ENCODE measurements around the gene FAM107B.
"Not testable (repeated sequence)": the region's sequence is repeated elsewhere in the genome, so short reads cannot be mapped to it uniquely, and the experiment has no call there.

FAM107B gene

DNA sequence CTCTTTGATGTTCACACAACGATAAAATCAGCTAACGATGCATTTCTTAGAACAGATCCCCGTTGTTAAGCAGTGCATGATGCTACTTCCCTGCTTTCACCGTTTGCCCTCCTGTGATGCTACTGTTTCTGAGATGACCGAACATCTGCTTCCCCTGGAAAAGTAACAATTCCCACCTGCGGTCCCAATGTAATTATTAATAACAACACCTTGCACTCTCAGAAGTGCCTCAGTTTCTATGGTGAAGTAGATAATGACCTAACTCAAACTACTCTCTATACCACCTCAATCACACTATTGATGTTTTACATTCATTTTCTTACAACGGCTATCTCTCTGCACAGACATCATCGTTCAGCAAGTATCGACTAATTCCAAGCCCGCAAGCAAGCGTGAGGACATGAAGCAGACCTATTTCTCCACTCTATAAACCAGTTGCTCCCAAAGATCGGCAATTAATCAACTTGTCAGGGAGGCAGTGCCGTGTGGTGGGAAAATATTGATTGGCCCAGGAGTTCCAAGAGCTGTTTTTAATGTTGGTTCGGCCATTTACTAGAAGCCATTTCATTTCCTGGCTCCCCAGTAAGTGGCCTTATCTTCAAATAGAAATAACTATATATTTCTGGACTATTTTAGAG, 42.7 kb downstream of the FAM107B start:
- DNase-seq: no peak

DNA sequence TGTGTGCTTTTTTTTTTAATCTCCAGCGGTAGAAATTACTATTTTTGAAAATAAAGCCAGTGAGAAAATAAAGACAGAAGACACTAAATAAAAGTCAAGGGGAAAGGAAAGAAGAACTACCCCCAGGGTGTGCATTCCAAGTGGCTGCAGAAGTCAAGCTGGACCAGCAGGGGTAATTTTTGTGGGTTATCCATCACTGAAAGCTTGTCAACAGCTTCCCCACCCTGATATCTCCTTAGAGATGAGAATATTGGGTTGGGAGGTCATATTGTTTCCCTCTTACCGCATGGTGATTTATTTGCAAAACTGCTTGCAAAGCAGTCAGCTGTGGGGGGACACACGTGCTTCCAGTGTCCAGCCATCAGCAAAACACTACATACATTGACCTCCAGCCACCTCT, 46.4 kb downstream of the FAM107B start:
- DNase-seq: no peak

DNA sequence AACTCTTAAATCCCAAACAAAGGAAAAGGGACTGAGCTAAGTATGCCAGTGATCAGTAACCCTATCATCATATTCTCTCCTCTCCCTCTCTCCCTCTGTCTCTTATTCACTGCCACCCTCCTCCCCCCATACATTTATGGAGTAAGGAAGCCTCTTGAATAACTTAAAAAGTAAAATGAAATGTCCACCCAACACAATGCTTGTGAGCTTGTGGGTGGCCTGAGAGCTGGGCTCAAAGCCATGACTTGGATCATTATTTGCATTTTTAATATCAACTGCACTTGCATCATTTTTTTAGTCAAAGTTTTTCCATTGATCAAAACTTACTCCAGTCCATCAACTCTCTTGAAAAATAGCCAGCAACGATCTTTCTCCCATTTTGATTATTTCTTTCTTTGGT, 46.8 kb downstream of the FAM107B start:
- DNase-seq: no peak

DNA sequence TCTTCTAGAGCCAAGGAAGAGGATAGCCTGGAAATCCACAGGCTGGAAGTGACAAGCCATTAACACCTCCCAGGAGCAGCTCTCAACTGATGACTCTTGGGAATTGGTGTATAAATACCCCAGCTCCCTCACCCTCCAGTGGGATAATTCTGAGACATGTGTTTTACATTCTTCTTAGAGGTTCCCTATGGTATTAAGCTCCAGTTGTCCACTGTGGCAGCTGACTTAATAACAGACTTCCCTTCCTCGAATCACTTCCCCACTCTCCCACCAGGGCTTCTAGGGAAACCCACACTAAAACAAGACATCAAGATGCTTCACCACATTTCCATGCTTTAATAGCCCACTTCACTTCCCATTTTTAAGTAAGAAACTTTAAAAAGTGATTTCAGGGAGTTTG, 47.2 kb downstream of the FAM107B start:
- no peak for DNase-seq

DNA sequence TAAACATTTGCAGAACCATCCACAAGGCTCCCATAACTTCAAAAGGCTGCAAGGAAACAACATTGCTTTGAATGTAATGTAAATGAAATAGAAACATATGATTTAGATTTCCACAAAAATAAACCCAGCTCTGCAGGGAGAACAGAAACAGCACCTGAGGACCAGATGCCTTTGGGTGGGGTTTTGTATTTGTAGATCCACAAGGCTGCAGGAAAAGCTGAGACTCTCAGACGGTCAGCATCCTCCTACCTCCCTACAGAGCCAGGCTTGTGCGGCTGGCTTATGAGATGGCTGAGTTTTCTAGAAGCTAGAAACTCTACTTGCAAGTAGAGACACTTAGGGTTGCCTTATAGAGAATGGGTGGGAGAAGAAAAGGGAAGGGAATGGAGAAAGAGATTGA, 49.8 kb downstream of the FAM107B start:
- no peak for DNase-seq

DNA sequence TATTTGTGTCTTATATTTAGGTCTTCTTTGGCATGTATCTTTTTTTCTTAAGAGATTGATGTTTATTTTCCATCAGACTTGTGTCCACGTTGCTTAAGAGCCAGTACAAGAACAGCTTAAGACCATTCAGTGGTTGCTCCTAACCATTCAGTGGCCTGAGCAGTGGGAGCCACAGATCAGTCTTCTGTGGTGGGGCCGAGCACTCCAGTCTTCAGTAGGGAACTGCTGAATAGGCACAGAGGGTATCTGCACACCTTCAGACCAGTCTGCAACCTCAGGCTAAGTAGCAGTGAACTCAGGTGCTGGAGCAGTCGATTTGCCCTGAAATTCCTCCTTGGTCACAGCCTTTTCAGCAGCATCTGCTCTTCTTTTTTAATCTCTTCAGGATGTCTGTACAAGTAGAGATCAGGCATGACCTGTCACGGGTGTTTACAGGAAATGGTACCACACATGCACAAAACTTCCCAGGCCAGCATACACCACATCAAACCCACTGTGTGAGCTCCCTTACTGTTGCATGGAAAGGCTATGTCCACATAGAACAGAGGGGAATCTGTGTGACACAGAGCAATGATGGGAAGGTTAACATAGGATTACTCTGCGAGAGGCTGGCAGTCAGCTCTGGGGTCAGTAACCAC, 51.5 kb downstream of the FAM107B start:
- DNase-seq: peak; percentile 23

DNA sequence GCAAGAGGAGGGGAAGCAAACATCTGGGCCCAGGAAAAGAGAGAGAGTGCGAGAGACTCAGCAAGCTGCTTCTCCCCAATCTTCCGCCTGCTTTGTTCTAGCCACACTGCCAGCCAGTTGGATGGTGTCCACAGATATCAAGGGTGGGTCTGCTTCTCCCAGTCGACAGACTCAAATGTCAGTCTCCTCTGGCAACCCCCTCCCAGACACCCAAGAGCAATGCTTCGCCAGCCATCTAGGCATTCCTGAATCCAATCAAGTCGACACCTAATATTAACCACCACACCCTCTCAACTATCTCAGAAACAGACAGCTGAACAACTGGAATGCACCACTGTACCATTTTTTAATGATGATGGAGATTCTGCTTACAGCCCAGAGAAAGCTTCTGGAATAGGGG, 57.1 kb downstream of the FAM107B start:
- no peak for DNase-seq

DNA sequence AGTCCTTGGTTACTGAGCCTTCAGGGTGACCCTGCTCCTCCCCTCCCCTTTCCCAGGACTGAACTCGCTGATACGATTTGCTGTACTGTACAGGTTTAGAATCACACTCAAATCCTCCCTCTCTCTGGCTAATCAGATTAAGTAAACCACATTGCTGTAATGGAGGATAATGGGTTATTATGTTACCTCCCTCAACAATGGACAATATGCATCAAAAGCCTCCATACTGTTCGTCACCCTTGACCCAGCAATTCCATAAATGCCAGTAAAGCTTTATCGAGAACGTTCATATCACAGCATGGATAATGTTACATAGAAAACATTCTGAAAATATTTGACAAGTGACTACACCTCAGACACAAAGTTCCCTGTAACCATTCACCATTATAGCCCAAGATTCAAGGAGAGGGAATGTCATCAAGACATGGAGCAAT, 61.7 kb downstream of the FAM107B start:
- DNase-seq: no peak

DNA sequence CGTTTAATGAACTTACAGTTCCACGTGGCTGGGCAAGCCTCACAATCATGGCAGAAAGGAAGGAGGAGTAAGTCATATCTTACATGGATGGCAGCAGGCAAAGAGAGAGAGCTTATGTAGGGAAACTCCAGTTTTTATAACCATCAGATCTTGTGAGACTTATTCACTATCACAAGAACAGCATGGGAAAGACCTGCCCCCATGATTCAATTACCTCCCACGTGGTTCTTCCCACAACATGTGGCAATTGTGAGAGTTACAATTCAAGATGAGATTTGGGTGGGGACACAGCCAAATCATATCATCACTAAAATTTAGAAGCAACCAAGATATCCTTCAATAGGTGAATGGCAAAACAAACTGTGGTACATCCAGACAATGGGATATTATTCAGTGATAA, 65.4 kb downstream of the FAM107B start:
- DNase-seq: not testable (repeated sequence)

DNA sequence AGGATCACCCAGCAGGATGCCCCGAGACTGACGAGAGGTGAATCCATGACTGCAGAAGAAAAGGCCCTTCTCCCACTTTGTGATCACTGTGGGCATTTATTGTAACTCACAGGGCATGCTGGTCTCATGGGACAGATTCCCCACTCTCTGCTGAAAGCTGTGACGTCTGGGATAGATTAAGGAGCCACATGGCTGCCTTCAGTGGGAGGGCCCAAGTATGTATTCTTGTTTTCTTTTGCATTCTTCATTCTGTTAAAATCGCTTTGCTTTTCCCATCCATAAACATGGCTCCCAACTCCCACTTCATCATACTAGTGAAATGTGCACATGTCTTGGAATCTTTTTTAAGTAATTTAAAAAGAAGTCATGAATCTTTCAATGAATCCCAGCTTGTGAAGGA, 67.2 kb downstream of the FAM107B start:
- DNase-seq: no peak

DNA sequence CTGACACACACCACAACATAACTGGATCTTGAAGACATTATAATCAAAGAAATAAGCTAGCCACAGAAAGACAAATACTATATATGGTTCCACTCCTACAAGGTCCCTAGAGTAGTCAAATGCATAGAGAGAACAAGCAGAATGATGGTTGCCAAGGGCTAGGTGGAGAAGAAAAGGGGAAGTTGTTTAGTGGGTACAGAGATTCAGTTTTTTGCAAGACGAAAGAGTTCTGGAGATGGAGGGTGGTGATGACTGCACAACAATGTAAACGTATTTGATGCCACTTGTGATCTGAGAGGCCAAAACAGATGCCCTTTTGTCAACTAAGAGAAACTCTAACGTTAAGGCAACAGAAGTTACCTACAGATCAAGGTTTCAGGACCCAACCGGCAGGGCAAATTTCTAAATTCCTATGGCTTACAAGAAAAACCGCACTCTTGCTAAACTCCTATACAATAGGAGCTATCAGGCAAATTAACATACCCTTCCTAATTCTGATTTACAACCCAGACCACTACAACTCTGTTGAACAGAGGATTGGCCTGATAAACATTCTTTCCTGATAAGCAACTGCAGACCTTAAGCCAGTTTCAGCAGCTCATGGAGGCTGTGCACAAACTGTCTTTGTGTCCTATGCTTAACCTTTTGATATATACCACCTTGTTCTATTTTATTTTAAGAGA, 69.0 kb downstream of the FAM107B start:
- no peak for DNase-seq

DNA sequence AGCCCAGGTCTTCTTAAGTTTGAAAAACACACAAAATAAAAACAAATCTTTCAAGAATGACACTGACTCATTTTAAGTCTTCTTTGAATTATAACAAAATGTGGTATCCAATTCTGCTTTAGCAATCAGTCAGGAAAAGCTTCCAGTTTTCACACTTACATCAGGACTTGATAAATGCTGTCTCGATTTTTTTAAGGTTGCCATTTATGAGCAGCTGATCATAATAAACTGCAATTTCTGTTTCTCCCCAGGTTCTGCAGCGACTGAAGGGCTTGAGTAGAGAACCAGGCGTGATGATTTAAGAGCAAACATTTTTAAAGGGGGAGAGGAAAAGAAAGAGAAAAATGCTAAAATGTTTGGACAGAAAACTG, 71.1 kb downstream of the FAM107B start:
- DNase-seq: no peak

DNA sequence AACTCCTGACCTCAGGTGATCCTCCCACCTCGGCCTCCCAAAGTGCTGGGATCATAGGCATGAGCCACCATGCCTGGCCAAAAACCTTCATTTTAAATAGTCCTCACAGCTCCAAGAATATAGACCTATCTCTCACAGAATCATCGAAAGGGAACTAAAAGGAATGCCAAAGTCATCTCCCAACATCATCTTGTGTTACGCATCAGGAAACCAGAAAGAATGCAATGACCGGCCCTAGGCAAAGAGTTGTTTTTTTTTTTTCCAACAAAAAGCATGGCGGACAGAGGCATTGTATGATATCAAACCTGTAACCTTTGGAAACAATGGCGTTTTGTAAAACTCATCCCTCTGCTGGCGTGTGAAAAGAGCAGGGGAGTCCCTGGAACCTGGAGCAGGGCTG, 73.2 kb downstream of the FAM107B start:
- no peak for DNase-seq

DNA sequence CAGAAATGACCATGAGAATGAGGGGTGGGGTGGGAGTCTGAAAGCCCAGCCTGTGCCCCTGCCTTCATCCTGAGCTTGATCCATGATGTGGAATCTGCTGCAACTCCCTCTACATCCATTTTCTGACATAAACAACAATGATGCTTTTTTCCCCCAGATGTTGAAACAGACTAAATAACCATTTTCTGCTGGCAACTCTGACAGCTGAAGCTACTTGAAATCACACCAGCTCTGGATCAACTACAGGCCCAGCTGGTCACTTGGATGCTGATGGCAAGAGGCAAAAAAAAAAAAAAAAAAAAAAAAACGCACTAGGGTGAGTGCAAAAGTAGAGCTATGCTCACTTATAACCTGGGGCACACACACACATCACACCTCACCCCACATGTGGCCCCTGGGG, 74.2 kb downstream of the FAM107B start:
- no peak for DNase-seq

DNA sequence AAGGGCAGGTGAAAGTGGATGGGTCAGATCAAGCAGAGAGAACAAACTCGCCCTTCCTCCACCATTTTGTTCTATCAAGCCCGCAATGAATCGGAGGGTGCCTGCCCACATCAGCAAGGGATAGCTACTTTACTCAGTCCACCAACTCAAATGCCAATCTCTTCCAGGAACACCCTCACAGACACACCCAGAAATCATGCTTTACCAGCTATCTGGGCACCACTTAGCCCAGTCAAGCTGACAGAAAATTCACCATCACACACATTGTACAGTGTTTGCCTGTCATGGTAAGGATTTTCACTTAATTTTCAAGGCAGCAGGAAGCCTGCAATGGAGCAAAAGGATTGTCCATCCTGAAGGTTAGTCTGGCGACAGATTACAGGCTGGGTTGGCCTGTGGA, 75.2 kb downstream of the FAM107B start:
- no peak for DNase-seq

DNA sequence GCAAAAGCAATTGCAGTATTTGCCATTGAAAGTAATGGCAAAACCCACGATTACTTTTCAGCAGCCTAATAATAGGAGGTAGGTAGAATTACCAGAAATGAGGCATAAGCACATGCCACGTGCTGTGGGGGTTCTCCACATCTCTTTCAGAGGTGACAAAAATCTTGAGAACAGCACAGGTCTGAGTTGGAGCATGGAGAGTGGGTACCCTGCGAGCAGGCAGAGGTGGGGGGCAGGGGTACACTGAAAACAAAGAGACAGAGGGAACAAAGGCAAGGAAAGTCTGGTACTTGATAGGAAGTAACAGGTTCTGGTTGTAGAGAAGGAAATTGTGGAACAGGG, 75.9 kb downstream of the FAM107B start:
- DNase-seq: no peak

DNA sequence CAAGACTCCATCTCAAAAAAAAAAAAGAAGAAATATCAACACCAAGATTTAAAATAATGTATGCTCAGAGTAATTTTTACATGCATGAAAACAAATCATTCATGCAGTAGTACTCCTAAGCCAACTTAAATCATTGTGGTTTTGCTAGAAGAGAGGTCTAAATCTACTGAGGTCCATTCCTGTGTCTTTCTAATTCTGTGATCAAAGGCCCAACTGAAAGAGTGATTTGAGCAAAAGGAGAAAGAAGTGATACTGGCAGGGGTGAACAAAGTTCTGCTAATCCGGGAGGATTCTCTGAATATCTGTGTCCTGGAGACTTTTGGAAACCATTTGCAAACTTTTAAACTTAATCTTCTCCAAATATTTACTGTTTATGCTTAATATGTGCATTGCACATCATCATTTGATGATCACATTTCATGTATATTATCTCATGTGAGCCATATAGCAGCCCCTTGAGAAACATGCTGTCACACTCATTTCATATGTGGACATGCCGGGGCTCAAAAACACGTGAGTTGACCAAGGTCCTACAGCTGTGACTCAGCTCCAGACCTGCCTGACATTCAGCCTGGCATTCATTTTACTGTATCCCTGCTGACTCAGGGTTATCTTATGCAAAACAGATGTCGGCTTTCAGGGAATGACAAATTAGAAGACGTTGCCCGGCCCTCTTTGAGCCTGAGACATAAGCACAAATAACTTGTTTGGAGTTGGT, 76.4 kb downstream of the FAM107B start:
- no peak for DNase-seq

DNA sequence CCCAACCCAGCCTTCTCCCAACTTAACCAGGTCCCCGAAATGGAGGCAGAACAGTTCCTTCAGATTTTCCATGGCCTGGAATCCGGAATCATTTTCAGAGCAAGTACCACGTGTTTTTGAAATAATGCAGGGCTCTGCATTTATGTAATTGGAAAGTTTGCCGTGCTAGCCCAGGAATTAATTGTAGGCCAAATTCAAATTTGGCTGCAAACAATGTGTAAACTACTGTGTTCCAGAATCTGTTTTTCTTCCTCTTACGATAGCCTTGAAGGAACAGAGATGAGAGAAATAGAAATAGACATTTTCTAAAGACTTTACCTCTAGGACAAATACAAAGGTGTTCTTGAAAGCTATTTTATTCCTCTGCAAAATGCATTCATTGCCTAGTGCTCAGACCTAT, 77.4 kb downstream of the FAM107B start:
- DNase-seq: no peak

DNA sequence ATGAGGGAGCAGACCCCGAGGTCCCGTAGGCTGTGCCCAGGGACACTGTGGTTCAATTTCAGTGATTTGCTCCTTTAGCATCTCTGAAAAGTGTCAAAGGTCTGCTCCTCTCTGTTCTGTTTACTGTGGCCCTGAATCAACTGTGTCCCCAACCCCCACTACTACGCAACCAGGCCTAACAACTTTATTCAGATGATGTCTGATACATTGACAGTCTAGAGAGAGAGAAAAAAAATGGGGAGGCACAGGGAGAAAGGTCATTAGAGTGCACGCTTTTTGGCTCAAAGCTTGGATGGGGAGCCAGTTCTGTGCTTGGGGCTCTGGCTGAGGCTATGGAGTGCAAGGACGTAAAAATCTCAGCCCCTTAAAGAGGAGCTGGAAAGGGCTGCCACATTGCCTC, 77.9 kb downstream of the FAM107B start:
- DNase-seq: no peak

DNA sequence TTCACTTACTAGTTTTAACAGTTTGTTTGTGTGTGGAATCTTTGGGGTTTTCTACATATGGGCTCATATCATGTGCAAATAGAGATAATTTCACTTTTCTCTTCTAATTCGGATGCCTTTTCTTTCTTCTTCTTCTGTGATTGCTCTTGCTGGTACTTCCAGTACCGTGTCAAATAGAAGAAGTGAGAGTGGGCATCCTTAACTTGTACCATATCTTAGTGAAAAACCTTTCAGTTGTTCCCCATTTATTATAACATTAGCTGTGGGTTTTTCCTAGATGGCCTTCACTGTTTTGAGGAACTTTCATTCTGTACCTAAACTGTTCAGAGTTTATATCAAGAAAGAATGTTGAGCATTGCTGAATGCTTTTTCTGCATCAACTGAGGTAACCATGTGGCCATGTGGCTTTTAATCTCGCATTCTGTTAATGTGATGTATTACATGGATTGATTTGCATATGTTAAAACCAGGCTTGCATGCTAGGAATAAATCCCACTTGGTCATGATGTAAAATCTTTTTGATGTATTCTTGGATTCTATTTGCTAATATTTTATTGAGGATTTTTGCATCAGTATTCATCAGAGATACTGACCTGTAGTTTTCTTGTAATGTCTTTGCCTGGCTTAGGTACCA, 78.7 kb downstream of the FAM107B start:
- no peak for DNase-seq

DNA sequence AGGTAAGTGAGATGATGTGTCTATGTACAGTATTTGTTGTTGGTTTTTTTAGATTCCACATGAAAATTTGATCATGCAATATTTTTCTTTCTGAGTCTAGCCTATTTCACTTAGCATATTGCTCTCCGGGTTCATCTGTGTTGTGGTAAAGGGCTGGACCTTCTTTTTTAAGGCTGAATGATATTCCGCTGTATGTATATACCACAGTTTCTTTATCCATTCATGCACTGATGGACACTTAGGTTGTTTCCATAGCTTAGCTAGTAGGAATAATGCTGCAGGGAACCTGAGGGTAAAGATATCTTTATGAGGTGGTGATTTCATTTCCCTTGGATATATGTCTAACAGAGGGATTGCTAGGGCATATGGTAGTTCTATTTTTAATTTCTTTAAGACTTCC, 80.8 kb downstream of the FAM107B start:
- no peak for DNase-seq

DNA sequence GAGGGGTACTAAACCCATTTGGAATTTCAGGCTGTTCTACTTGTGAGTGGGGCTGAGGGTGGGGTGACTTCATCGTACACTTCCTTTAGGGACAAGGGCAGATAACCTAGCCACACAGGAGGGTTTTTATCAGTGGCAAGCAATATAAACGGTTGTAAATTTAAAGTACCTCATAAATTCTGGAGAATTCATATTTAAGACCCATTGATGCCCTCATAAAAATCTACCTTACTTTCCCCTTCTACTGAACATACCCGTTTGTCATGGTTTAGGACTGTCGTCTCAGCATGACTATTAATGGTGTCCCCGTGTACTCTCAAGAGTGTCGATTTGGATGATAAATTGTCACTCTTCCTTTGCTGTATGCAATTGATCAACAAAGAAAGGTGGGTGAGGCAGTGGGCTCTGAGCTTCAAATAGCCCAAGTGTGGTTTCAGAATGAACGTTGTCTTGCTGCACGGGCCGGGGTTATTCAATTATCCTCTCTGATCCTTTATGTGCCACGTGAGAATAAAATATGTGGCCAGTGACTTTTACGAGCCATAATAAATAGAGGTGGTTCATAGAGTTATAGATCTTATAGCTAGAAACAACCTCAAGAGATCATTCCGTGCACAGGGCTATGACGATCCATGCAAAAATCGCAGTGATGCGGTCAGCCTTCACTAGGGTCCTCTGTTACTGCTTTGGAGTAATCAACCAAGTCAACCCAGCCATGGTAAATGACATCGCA, 82.2 kb downstream of the FAM107B start:
- no peak for DNase-seq

DNA sequence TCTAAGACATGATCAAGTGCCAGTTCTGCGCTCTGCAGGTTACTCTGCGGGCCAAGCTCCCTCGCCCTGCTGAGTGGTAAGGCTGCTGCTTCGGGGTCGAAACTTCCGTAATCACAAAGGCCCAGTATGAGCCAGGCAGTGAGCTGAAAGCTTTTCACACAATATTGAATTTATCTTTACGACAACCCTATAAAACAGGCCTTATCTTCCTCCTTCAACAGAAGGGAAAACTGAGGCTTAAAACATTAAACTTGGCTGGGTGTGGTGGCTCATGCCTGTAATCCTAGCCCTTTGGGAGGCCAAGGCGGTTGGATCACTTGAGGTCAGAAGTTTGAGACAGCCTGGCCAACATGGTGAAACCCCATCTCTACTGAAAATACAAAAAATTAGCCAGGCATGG, 83.3 kb downstream of the FAM107B start:
- no peak for DNase-seq
